ENCODE data around the gene DCAF11.

Gene DCAF11
- long read RNA-seq, donor 1, full-length matches to known transcripts = 12 of 12 reads
- long read RNA-seq, donor 1, partial matches to known transcripts = 0 of 12 reads
- long read RNA-seq, donor 1, other reads (novel, unspliced or antisense) = 0 of 12 reads
- long read RNA-seq, donor 2, full-length matches to known transcripts = 8 of 8 reads
- long read RNA-seq, donor 2, partial matches to known transcripts = 0 of 8 reads
- long read RNA-seq, donor 2, other reads (novel, unspliced or antisense) = 0 of 8 reads
- long read RNA-seq, donor 3, full-length matches to known transcripts = 6 of 6 reads
- long read RNA-seq, donor 3, partial matches to known transcripts = 0 of 6 reads
- long read RNA-seq, donor 3, other reads (novel, unspliced or antisense) = 0 of 6 reads
- long read RNA-seq, donor 4, full-length matches to known transcripts = 6 of 6 reads
- long read RNA-seq, donor 4, partial matches to known transcripts = 0 of 6 reads
- long read RNA-seq, donor 4, other reads (novel, unspliced or antisense) = 0 of 6 reads
- long read RNA-seq, donor 5, full-length matches to known transcripts = 16 of 16 reads
- long read RNA-seq, donor 5, partial matches to known transcripts = 0 of 16 reads
- long read RNA-seq, donor 5, other reads (novel, unspliced or antisense) = 0 of 16 reads
- long read RNA-seq, donor 6, full-length matches to known transcripts = 5 of 10 reads
- long read RNA-seq, donor 6, partial matches to known transcripts = 5 of 10 reads
- long read RNA-seq, donor 6, other reads (novel, unspliced or antisense) = 0 of 10 reads
- long read RNA-seq, donor 7 = 0 reads
- long read RNA-seq, donor 8, full-length matches to known transcripts = 4 of 4 reads
- long read RNA-seq, donor 8, partial matches to known transcripts = 0 of 4 reads
- long read RNA-seq, donor 8, other reads (novel, unspliced or antisense) = 0 of 4 reads

DNA sequence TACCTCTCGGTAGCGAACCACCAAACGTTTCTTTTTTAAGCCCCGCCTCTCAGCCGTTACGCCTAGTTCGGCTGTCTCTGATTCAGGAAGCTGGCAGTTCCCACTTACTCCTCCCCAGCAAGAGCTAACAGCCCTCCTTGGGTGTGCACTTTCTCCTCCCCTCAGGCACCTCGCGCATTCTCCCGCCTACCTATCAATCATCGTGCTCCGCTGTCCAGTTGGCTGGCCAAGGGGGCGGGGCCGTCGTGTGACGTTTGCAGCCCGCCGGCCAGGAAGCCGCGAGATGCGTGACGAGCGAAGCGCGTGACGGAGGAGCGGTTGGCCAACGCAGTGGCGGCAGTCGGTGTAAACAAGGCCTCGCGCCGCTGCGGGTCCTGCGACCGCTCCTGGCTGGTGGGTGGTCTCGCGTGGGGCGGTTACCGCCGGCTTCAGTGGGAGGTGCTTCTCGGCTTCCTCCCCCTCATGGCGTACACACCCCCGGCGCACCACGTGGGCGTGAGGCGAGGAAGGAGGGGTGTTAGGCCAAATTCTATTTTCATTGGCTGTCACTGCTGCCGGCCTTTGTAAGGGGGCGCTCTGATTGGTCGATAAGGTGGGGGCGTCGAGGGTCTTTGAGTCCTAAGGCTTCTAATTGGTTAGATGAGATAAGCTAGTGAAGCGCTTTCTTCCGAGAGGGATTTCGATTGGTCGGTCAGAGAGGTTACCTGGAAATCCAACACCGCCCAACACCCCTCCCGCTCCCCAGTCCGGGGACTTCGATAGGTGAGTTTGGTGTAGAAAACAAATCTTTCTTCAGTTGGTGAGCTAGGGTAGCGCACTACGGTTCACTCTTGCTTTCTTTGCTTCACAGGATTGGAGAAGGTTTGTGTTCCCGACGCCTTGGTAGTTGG is at the start of gene DCAF11, which contains the start of gene NRL:
TSS of gene DCAF11 (plus strand) at position 246 of the 890 bp plus-strand sequence. CDS start 818 bp downstream, outside the sequence.
TSS of gene NRL (minus strand) at position 418 of the 890 bp plus-strand sequence. CDS start 32,101 bp downstream, outside the sequence.
- peak; percentile 100 for DNase-seq

DNA sequence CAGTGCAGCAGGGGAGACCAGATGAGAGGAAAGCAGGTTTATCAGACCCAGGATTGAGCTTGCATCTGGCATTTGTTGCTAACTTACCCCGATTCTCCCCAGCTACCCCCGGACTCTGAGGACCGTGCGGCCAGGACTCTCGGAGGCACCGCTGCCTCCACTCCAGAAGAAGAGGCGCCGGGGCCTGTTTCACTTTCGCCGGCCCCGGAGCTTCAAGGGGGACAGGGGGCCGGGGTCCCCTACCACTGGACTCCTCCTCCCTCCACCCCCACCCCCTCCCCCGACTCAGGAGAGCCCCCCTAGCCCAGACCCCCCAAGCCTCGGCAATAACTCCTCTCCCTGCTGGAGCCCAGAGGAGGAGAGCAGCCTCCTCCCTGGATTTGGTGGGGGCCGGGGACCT is 49.7 kb upstream of the DCAF11 start:
- no peak for DNase-seq

- DNase-seq = no peak
Observed at GRCh38 chr14:24065408-24065807, 49.2 kb upstream of the DCAF11 start.

- DNase-seq = no peak
Observed at GRCh38 chr14:24066496-24067132, 48.0 kb upstream of the DCAF11 start.

GRCh38 chr14:24067133-24068082 is 47.2 kb upstream of the DCAF11 start:
- no peak for DNase-seq

DNA sequence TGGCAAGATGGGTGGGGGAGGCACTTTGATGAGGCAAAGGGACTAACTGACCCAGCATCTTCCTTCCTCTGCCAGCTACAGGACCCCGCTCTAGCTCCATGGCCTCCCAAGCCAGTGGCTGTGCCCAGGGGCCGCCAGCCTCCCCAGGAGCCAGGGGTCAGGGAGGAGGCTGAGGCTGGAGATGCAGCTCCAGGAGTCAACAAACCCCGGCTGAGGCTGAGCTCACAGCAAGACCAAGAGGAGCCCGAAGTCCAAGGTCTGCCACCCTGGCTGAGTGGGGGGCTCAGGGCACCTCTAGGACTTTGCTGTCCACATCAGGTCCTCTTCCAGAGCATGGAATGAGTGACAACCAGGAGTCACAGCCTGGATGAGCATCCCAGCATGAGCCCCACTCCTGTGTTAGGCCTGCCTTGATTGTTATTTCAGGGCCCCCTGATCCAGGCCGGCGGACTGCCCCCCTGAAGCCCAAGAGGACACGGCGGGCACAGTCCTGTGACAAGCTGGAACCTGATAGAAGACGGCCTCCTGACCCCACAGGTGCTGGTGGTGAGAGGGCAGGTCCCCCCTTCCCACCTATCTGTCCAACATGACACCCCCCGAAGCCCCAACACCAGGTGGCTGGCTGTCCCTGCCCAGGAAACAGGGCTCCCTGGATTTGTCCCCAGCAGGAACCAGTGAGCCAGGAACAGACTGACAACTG is 45.7 kb upstream of the DCAF11 start:
- DNase-seq = no peak

DNA sequence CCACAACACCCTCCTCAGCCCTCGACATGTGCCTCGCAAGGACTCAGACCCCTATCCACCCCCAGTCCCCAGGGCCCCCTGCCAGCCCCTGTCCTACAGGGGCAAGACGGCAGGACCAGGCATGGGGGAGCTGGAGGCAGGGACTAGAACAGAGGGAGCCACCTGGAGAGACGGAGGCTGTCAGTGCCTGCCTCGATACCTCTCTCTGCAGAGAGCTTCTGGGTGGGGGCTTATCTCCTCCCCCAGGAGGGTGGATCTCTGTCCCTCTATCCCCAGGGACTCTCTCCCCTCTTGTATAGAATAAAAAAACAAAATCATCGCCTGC is 45.2 kb upstream of the DCAF11 start:
- no peak for DNase-seq

GRCh38 chr14:24070285-24071143 is 44.1 kb upstream of the DCAF11 start:
- no peak for DNase-seq

DNA sequence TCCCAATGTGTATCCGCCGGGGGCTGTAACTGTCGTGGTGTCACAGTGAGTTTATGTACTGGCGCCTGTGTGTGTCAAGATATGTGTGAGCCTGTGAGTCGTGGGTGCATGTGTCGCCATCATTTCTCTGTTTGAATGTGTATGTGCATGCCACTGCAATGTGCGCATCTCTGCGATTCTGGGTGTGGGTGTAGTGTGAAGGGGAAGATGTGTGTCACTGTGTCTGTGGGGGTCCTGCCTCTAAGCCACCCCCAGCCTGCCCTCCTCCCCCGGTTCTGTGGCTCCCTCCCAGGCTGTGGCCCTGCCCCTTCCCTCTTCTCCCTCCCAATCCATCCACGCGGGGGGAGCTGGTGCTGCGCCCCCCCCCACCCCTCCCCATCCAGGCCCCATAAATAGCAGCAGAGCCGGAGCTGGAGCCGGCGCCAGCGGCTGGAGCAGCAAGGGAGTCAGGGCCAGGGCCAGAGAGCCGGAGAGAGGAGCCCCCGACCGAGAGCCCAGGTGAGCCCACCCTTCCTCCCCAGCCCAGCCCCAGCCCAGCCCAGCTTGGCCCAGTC is 43.4 kb upstream of the DCAF11 start, which contains the start of gene CPNE6:
TSS of gene CPNE6 (plus strand) at position 419 of the 554 bp plus-strand sequence. CDS start 1,375 bp downstream, outside the sequence.
- no peak for DNase-seq

DNA sequence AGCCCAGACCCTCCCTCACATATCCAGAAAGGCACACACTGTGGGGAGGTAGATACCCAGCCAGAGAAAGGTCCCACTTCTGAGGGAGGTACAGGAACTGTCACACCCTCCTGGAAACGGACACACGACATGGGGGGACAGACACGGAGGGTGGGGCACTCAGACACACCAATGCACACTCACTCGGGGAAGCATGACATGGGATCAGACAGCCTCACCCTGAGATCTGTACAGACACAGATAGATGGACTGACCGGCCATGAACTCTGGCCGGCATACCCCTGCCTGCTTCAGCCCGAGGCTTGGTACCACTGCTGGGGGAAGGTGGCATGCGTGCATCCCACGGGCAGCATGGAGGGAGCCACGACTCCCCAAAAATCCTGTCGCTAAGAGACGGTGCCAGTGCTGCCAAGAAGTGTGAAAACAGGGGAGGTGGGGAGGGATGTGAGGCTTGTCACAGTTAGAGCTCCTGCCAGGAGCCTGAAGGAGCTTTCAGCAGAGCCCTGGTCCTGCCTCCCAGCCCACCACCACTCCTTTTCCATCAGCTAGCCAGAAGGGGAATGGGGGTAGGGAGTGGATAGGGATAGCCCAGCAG is 42.6 kb upstream of the DCAF11 start:
- no peak for DNase-seq

DNA sequence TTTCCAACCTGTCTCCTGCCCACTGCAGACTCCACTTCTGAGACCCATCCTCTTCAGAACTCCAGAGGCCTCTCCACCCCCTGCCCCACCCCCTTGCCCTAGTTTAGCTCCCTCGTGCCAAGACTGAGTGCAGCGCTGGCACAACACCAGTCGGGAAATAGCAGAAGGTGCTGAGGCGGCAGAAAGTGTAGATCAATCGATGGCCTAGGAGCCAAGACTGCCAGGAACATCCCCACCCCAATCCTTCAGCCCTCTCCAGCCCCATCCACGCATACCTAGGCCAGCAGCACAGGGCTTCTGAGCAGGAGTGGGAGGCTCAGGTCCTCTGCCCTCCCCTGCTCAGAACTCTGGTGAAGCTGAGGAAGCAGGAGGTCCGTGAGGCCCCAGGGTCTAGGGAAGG is 42.1 kb upstream of the DCAF11 start:
- no peak for DNase-seq

GRCh38 chr14:24072881-24073877 is 41.4 kb upstream of the DCAF11 start:
- no peak for DNase-seq

- no peak for DNase-seq
Observed at GRCh38 chr14:24074625-24075484, 39.7 kb upstream of the DCAF11 start.

DNA sequence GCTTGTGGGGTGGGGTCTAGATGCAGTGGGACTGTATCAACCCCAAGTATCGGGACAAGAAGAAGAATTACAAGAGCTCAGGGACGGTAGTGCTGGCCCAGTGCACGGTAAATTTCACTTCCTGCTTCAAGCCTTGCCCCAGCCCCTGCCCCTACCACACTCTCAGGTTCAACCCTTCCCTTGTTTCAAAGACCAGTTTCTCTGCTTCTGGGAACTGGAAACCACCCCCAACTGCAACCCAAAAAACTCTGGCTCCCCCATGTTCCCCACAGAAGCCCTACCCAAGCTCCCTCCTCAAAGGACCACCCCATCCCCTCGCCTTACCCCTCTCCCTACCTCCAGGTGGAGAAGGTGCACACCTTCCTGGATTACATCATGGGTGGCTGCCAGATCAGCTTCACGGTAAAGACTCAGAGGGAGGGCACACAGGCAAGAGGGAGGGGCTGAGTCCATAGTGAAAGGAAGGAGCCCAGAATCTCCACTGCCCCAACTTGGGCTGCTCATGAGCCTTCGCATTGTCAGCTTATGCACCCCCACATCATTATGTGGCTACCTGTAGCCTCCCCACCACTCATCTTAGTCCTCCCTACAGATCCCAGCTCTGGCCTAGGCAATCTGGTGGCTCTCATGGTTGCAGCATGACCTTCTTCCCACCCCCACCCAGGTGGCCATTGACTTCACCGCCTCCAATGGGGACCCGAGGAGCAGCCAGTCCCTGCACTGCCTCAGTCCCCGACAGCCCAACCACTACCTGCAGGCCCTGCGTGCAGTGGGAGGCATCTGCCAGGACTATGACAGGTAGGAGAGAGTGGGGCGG is 38.9 kb upstream of the DCAF11 start:
- DNase-seq = no peak

- no peak for DNase-seq
Observed at GRCh38 chr14:24076302-24076601, 38.3 kb upstream of the DCAF11 start.

Data from right kidney (tissue), 9 donors.